Right kidney (tissue), 9 donors: ENCODE measurements around the gene TMEM272.

Experiments
- DNase-seq: peaks from one replicate; pipeline ENCODE4 v3.0.0-alpha.2; 2016
- long read RNA-seq, 8 donors: transcript quantifications; one replicate each; lab custom pipeline, GENCODE V29; 2026

TMEM272 gene
- long read RNA-seq, donor 1: 0 reads
- long read RNA-seq, donor 2: 0 reads
- long read RNA-seq, donor 3: 0 reads
- long read RNA-seq, donor 4: 0 reads
- long read RNA-seq, donor 5: 0 reads
- long read RNA-seq, donor 6: 0 reads
- long read RNA-seq, donor 7: 0 reads
- long read RNA-seq, donor 8: 0 reads

GRCh38 chr13:51844862-51845573 lies at the start of gene TMEM272:
Gene TMEM272 (minus strand): TSS chr13:51845177. CDS start chr13:51838530, 6,647 bp downstream.
- peak; percentile 65 for DNase-seq

GRCh38 chr13:51894239-51894638 lies 49.3 kb upstream of the TMEM272 start:
- DNase-seq: no peak

- no peak for DNase-seq
These were observed 47.7 kb upstream of the TMEM272 start for GRCh38 chr13:51892657-51893056.

- DNase-seq: no peak
These were observed 42.5 kb upstream of the TMEM272 start for GRCh38 chr13:51887468-51887867.

GRCh38 chr13:51885651-51886050 lies 40.7 kb upstream of the TMEM272 start:
- no peak for DNase-seq

- DNase-seq: no peak
These were observed 38.2 kb upstream of the TMEM272 start for GRCh38 chr13:51883226-51883600.

- DNase-seq: no peak
These were observed 37.7 kb upstream of the TMEM272 start for GRCh38 chr13:51882570-51883225.

GRCh38 chr13:51881296-51881695 lies 36.3 kb upstream of the TMEM272 start:
- DNase-seq: no peak

GRCh38 chr13:51879133-51879532 lies 34.2 kb upstream of the TMEM272 start:
- no peak for DNase-seq

- DNase-seq: peak; percentile 22
These were observed 29.7 kb upstream of the TMEM272 start for GRCh38 chr13:51874651-51875050.

- DNase-seq: no peak
These were observed 28.9 kb upstream of the TMEM272 start for GRCh38 chr13:51873837-51874236.

- DNase-seq: no peak
These were observed 28.3 kb upstream of the TMEM272 start for GRCh38 chr13:51873117-51873798.

- DNase-seq: no peak
These were observed 25.6 kb upstream of the TMEM272 start for GRCh38 chr13:51870616-51871015.

- DNase-seq: no peak
These were observed 24.9 kb upstream of the TMEM272 start for GRCh38 chr13:51869916-51870315.

- DNase-seq: no peak
These were observed 22.1 kb upstream of the TMEM272 start for GRCh38 chr13:51867062-51867461.

GRCh38 chr13:51865838-51866237 lies 20.9 kb upstream of the TMEM272 start:
- no peak for DNase-seq

- no peak for DNase-seq
These were observed 18.0 kb upstream of the TMEM272 start for GRCh38 chr13:51862957-51863356.

- DNase-seq: no peak
These were observed 16.8 kb upstream of the TMEM272 start, which contains the start of gene CCDC70 for GRCh38 chr13:51861723-51862300. Gene CCDC70 (plus strand): TSS chr13:51861969. CDS start chr13:51865412, 3,443 bp downstream.

GRCh38 chr13:51858433-51859247 lies 13.7 kb upstream of the TMEM272 start:
- DNase-seq: no peak

GRCh38 chr13:51856998-51857397 lies 12.0 kb upstream of the TMEM272 start:
- DNase-seq: no peak

- no peak for DNase-seq
These were observed 11.2 kb upstream of the TMEM272 start for GRCh38 chr13:51856027-51856736.
